Kidney tubule cell (primary cell): ENCODE data around the gene COL11A1.
A peak's percentile ranks its signal among the peaks of the same experiment; 100 is the strongest.
"Not testable (repeated sequence)": the region's sequence is repeated elsewhere in the genome, so short reads cannot be mapped to it uniquely, and the experiment has no call there.

Experiments used
- DNase-seq: peaks from one replicate; pipeline ENCODE4 v3.0.0-alpha.2; 2018; ENCODE audit warnings: low spot score

Gene COL11A1

GRCh38 chr1:103084181-103084580 lies 24.1 kb downstream of the COL11A1 start:
- no peak for DNase-seq

GRCh38 chr1:103075316-103076000 lies 32.9 kb downstream of the COL11A1 start:
- no peak for DNase-seq

DNA sequence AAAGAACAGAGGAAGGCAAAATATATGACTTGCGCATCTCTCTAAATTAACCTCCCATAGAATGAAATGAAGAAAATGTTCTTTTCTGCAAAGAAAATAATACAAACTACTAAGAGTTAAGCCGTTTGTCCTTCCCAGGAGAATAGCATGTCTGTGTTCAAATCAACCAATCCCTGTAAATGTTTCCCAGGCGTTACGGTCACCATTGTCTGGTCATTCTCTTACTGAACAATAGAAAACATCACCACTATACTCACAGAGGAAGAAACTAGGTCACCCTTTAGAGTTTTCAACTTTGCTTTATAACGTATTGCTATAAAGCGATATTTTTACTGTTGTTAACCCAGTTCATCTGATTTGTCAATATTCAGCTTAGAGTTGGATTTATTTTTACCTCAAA lies 34.1 kb downstream of the COL11A1 start:
- DNase-seq = no peak

DNA sequence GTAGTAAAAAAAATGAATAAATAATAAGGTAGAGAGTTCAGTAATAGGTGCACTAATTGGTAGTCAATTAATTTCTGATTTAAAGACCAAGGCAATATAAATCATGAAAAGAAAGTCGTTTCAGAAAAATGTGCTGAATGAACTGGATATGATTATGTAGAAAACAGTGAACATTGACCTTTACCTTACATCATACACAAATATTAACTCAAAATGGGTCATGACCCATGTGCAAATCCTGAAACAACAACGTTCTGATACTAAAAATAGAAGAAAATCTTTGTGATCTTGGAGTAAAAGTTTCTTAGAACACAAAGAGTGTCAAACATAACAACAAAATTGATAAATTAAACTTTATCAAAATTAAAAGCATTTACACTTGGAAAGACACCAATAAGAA lies 39.1 kb downstream of the COL11A1 start:
- DNase-seq = no peak

GRCh38 chr1:103063921-103064320 lies 44.4 kb downstream of the COL11A1 start:
- DNase-seq = no peak

DNA sequence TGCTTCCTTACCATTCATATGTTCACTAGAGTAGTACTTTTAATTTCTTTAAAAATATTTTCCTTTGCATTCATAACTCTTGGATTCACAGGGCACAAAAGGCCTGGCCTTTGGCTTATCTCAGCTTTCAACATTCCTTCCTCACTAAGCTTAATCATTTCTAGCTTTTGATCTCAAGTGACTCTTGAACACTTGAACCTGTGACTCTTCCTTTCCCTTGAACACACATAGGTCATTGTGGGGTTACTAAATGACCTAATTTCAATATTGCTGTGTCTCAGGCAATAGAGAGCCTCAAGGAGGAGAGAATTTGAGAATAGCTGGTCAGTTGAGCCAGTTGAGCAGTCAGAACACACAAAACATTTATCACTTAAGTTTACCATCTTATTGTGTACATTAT lies 49.9 kb downstream of the COL11A1 start:
- peak; percentile 12 for DNase-seq

DNA sequence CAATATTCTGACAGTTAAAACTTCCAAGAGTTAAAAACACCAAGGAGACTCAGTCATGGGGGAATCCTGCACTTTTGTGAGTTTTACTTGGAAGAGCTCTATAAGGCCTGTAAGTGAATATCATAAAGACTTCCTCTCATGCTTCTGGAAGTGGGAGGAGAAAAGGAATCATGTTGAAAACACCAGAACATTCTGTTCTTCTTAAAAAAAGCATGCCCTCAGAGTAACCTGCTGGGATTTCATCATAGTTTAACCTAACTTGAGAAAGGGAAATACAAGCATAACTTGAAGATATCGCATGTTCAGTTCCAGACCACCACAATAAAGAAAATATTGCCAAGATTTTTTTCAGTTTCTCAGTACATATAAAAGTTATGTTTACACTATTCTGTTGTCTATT lies 51.9 kb downstream of the COL11A1 start:
- DNase-seq = no peak

DNA sequence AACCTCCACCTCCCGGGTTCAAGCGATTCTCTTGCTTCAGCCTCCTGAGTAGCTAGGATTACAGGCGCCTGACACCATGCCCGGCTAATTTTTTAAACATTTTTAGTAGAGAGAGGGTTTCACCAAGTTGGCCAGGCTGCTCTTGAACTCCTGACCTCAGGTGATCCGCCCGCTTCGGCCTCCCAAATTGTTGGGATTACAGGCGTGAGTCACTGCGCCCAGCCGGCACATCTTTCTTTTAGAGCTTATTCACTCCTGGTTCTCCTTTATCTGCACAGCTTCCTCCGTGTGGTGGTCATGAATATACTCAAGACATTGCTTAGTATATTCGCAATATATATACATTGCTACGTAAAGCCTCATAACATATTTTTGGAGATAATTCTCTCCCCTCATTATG lies 80.2 kb downstream of the COL11A1 start:
- not testable (repeated sequence) for DNase-seq

GRCh38 chr1:103025858-103026409 lies 82.4 kb downstream of the COL11A1 start:
- no peak for DNase-seq

DNA sequence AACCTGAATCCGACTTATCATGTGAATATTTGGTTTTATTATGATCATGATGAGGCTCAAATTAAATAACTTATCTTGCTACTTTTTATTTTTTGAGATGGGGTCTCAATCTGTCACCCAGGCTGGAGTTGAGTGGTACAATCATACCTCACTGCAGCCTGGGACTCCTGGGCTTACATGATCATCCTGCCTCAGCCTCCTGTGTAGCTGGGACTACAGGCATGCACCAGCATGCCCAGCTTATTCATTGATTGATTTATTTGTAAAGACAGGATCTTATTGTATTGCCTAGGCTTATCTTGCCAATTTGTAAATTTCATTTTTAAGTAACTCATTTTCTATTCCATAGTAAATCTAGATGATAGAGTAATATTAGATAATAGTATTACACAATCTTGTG lies 84.3 kb downstream of the COL11A1 start:
- DNase-seq = no peak

GRCh38 chr1:103002005-103002404 lies 106.3 kb downstream of the COL11A1 start:
- DNase-seq = no peak

GRCh38 chr1:102978874-102979273 lies 129.4 kb downstream of the COL11A1 start:
- no peak for DNase-seq

DNA sequence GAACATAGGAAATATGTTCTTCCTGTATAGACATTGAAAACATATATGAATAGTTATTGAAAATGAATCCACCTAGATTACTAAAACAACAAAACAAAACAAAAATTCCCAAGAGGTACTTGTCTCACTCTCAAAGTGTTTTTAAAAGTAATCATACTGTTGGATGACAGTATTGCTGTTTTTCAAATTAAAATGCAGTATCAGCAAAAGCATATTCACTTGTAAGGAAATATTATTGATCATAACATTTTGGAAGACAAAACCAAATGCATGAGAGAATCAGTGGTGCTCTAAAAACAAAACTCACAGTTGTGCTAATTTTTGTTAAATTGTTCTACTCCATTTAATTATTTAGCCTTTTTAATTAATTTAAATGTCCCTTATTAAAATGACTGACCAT lies 131.0 kb downstream of the COL11A1 start:
- DNase-seq = no peak

DNA sequence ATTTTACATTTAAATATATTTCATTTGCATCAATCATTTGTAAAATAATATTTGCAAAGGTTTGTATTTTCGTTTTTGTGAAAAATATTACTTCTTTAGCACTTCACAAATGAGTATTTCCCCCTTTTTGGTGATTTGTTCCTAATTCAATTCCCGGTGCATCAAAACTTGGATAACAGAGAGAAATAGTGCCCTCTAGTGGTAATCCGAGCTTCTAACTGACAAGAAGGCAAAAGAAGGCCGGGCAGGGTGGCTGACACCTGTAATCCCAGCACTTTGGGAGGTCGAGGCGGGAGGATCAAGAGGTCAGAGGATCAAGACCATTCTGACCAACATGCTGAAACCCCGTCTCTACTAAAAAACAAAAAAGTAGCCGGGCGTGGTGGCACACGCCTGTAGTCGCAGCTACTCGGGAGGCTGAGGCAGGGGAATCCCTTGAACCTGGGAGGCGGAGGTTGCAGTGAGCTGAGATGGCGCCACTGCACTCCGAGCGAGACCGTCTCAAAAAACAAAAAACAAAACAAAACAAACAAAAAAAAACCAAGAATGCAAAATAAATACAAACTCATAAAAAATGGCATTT lies 137.7 kb downstream of the COL11A1 start:
- peak; percentile 63 for DNase-seq

DNA sequence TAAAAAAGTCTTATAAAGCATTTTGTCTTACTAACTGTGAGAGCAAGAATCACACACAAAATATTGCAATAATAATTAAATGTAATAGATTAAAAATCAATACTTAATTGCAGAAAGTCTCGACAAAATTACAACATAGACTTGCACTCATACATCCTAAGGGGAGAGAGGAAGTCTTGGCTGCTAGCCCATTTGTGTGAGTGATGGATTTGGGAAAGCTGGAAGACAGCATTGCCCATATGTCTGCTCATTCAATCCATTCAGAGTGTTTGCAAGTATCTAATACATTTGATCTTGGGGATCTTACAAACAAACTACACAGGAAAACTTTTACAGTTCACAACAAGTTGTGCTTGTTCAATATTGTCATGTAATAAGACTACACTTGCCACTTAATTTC lies 140.5 kb downstream of the COL11A1 start:
- DNase-seq = no peak

DNA sequence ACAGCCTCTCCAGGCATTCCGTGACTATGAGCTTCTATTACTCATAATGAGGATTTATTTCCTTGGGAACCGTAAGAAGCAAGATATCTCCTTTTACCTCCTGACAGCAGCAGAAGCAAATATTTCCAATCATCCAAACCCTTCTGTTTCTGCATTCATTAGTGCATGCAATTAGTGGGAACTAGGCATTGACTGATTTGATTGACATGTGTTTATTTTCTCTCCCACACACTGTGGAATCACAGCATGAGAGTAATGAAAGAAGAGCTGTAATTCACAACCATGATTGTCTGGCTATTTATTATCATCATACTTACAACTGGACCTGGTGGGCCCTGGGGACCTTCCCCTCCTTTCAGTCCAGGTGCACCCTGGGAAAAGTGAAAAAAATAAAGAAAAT lies 146.8 kb downstream of the COL11A1 start:
- no peak for DNase-seq

- DNase-seq = no peak
Observed at GRCh38 chr1:102954576-102954975, 153.7 kb downstream of the COL11A1 start.

DNA sequence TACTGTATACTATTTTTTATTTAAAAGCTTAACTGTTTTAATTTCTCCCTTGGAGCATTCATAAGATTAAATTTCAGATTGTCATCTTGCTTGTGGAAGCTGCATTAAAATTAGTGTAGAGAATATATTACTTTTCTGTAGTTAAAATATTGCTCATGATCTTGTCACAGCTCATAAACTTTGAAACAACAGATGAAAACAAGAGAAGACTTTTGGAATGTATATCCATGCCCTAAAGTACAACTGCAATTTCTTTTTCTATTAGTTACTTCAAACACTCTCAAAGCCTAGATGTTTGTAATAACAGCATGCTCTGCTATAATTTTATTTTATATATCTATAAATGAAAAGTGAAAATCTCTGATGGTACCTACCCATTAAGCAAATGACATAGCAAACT lies 155.9 kb downstream of the COL11A1 start:
- DNase-seq = no peak

DNA sequence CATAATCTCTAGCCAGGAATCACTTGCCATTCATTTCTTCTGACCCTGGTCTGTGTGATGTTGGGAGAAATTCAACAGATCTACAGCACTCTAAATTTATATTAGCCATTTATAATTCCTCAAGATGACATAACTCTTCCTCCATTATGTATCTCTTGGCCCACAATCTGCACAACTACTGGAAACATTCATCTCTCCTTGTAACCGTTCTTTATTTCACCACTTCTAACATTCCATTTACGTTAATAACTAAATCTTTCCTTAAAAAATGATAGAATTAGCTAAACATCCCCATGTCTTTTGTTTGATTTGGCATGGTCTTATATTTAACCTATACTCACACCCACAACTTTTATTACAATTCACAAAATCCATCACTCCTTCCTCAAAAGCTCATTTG lies 166.0 kb downstream of the COL11A1 start:
- DNase-seq = no peak

GRCh38 chr1:102941366-102941947 lies 166.9 kb downstream of the COL11A1 start:
- DNase-seq = no peak

DNA sequence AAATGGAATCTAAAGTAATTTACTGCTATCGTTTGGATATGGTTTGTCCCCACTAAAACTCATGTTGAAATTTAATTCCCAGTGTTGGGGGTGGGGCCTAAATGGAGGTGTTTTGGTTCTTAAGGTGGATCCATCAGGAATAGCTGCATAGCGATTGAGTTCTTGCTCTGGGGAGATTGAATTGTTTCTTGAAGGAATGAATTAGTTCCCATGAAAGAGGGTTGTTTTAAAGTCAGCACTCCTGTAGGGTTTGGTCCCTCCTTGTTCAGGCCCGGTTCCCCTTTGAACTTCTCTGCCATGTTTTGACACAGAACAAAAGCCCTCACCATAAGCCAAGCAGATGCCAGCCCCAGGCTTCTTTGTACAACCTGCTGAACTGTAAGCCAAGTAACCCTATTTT lies 170.9 kb downstream of the COL11A1 start:
- no peak for DNase-seq

- DNase-seq = not testable (repeated sequence)
Observed at GRCh38 chr1:102933362-102933761, 175.0 kb downstream of the COL11A1 start.

DNA sequence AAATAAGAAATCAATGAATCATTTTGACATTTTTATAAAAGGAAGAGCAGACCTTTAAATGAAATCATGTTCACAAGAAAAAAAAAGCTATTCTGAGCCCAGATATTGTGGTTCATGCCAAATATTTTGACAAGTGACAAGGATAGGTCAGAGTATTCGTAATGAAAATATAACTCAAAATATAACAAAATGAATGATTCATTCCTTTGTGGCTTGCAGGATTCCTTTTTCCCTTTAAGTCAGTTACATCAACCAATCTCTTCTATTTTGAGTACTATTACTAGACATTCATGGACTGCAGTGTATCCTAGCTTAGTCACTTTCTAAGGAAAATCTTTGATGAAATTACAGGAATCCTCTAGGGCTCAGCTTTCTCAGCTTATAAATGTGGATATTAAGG lies 188.7 kb downstream of the COL11A1 start:
- no peak for DNase-seq

DNA sequence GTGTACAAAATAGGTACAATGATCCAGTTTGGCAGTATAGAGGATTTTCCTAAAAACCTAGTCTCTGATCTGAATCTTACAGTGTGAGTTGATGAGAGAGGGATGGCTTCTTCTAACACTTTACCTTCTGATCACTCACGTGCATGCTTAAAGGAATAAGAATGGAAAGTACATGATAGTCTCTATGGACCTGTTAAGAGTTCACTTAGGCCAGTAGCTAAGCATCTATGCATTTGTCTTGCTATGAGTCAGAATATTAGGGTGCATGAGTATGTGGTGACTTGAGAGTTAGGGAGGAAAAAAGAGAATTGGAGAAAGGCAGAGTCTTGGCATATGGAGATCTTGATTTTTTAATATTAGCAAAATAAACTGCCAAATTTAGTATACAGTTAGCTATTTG lies 206.3 kb downstream of the COL11A1 start:
- no peak for DNase-seq
